C4-2B (cell line): ENCODE results near the gene TUBB8.
"Not testable (repeated sequence)": the region's sequence is repeated elsewhere in the genome, so short reads cannot be mapped to it uniquely, and the experiment has no call there.

Experiments used
- CTCF ChIP-seq: fragments of 450-650 bp; conservative IDR thresholded peaks from 2 replicates; pipeline ENCODE4 v1.5.1; 2017; ENCODE audit warnings: mild to moderate bottlenecking
- ZFX ChIP-seq: fragments of 450-650 bp; IDR thresholded peaks from 2 replicates; pipeline ENCODE4 v1.6.1; 2017

GRCh38 chr10:68156-68555 is 19.1 kb upstream of the TUBB8 start:
- TF ChIP-seq CTCF, ZFX: not testable (repeated sequence)
